HCT116 (cell line): ENCODE data around the gene CWC27. TPM values are rescaled to one million over a fixed set of nuclear protein-coding genes. Genes with fewer than 3 reads are reported as not detected.

Source experiments
- ATAC-seq: fragments of 200-7000 bp; cut with Tn5 transposase; 2 replicates; pipeline ENCODE4 v1.9.1; 2020; ENCODE audit warnings: mild to moderate bottlenecking, moderate library complexity
- BruUV-seq: library from RNA; stranded (reverse); fragments of 400-500 nt; replicated peaks from 2 replicates; lab custom pipeline; 2021; lab: Mats Ljungman, UMichigan
- CTCF ChIA-PET: fragments of 300-600 bp; sonication (Branson Sonifier 250); formaldehyde crosslinking; loops from one replicate; lab custom pipeline; 2021; ENCODE audit warnings: antibody characterized with exemption; lab: Charles Lee
- POLR2A ChIA-PET: fragments of 300-600, 350-600 bp; sonication (Branson Sonifier 250); formaldehyde crosslinking; loops from one replicate; lab custom pipeline; 2021; ENCODE audit warnings: antibody characterized with exemption; lab: Charles Lee
- RAD21 ChIA-PET, 2 experiments: fragments of 300-600 bp; sonication (Branson Sonifier 250); formaldehyde crosslinking; loops; one replicate each; lab custom pipeline; 2023; ENCODE audit warnings: low total read pairs in 2 of 2; ENCODE audit not compliant: uncharacterized antibody in 2 of 2, unreplicated experiment in 2 of 2, low non-redundant PET in 1 of 2; lab: Charles Lee
- DNase-seq: peaks from one replicate; pipeline ENCODE4 v3.0.0-alpha.2; 2010; ENCODE audit warnings: low read depth, low spot score
- H2AFZ ChIP-seq: fragments of 200-600 bp; shearing (Covaris generic), sonication (generic); 2 replicates; pipeline ENCODE4 v1.6.1; 2017; ENCODE audit warnings: low read depth, mixed run types, mixed read lengths, antibody characterized with exemption, low read length; ENCODE audit not compliant: poor library complexity, severe bottlenecking
- H3K27ac ChIP-seq: 2 replicates; pipeline ENCODE4 v1.5.1; 2012; ENCODE audit warnings: low read depth, low read length
- H3K27me3 ChIP-seq: fragments of 200-600 bp; sonication (generic); 2 replicates; pipeline ENCODE4 v1.6.1; 2016; ENCODE audit warnings: mixed run types, low read length, mixed read lengths; ENCODE audit not compliant: insufficient read depth
- H3K36me3 ChIP-seq, 2 experiments: fragments of 200-500 bp in 1 of 2; fragments of 200-600 bp in 1 of 2; sonication (Bioruptor generic) in 1 of 2; sonication (generic) in 1 of 2; 2 replicates each; pipeline versions ENCODE4 v1.5.1 to v1.6.1; 2014 to 2016; ENCODE audit warnings: low read length in 2 of 2, inconsistent platforms in 1 of 2, mixed read lengths in 1 of 2, mixed run types in 1 of 2; ENCODE audit not compliant: insufficient read depth in 2 of 2, control insufficient read depth in 1 of 2
- H3K4me1 ChIP-seq, 2 experiments: fragments of 200-600 bp in 1 of 2; sonication (generic) in 1 of 2; 2 replicates each; pipeline versions ENCODE4 v1.5.1 to v1.6.1; 2012 to 2017; ENCODE audit warnings: low read length in 2 of 2, inconsistent platforms in 1 of 2, mild to moderate bottlenecking in 1 of 2, mixed read lengths in 1 of 2, mixed run types in 1 of 2, moderate library complexity in 1 of 2; ENCODE audit not compliant: insufficient read depth in 2 of 2, control insufficient read depth in 1 of 2
- H3K4me2 ChIP-seq: fragments of 200-600 bp; sonication (generic); 2 replicates; pipeline ENCODE4 v1.6.1; 2017; ENCODE audit warnings: mixed run types, low read length, mixed read lengths
- H3K4me3 ChIP-seq, 2 experiments: fragments of 200-600 bp in 1 of 2; sonication (generic) in 1 of 2; replicated peaks in 1 of 2; 2 replicates each; pipeline ENCODE4 v1.5.1; 2011 to 2016; ENCODE audit warnings: low read length in 2 of 2, control low read depth in 1 of 2, low read depth in 1 of 2, mild to moderate bottlenecking in 1 of 2, mixed read lengths in 1 of 2, mixed run types in 1 of 2
- H3K79me2 ChIP-seq: fragments of 200-600 bp; sonication (generic); 2 replicates; pipeline ENCODE4 v1.6.1; 2017; ENCODE audit warnings: mild to moderate bottlenecking, mixed run types, low read length, moderate library complexity, mixed read lengths; ENCODE audit not compliant: insufficient read depth
- H3K9ac ChIP-seq: fragments of 200-600 bp; sonication (generic); 2 replicates; pipeline ENCODE4 v1.6.1; 2016; ENCODE audit warnings: low read length, mixed read lengths
- H3K9me2 ChIP-seq: fragments of 200-600 bp; sonication (generic), shearing (Covaris generic); 2 replicates; pipeline ENCODE4 v1.6.1; 2017; ENCODE audit warnings: mixed run types, mild to moderate bottlenecking, moderate library complexity; ENCODE audit not compliant: insufficient read depth
- H3K9me3 ChIP-seq, 2 experiments: fragments of 200-500 bp in 1 of 2; fragments of 200-600 bp in 1 of 2; sonication (Bioruptor generic) in 1 of 2; sonication (generic) in 1 of 2; 2 replicates each; pipeline ENCODE4 v1.6.1; 2014 to 2017; ENCODE audit warnings: low read length in 2 of 2, mixed read lengths in 2 of 2, inconsistent platforms in 1 of 2, low read depth in 1 of 2, mild to moderate bottlenecking in 1 of 2, mixed run types in 1 of 2, moderate library complexity in 1 of 2; ENCODE audit not compliant: control insufficient read depth in 1 of 2, insufficient read depth in 1 of 2
- H4K20me1 ChIP-seq: fragments of 200-600 bp; sonication (generic), shearing (Covaris generic); 2 replicates; pipeline ENCODE4 v1.6.1; 2017; ENCODE audit warnings: mixed run types, mild to moderate bottlenecking, moderate library complexity; ENCODE audit not compliant: insufficient read depth
- CEBPB ChIP-seq: IDR thresholded peaks from 2 replicates; pipeline ENCODE4 v1.6.1; 2012; ENCODE audit warnings: low read depth
- CTCF ChIP-seq, 3 experiments: fragments of 200-600 bp in 1 of 3; sonication (generic) in 1 of 3; IDR thresholded peaks in 2 of 3; conservative IDR thresholded peaks in 1 of 3; 2 replicates each; pipeline ENCODE4 v1.5.1; 2012 to 2017; ENCODE audit warnings: low read depth in 2 of 3, low read length in 2 of 3, antibody characterized with exemption in 1 of 3, borderline replicate concordance in 1 of 3, control low read depth in 1 of 3, mild to moderate bottlenecking in 1 of 3, mixed read lengths in 1 of 3, mixed run types in 1 of 3, moderate library complexity in 1 of 3; ENCODE audit not compliant: insufficient read depth in 1 of 3
- EGR1 ChIP-seq: IDR thresholded peaks from 2 replicates; pipeline ENCODE4 v1.6.1; 2012; ENCODE audit warnings: low read depth
- ELF1 ChIP-seq: IDR thresholded peaks from 2 replicates; pipeline ENCODE4 v1.6.1; 2012; ENCODE audit warnings: low read depth, borderline replicate concordance
- EZH2 ChIP-seq: fragments of 200-600 bp; sonication (generic); IDR thresholded peaks from 2 replicates; pipeline ENCODE4 v1.6.1; 2017; ENCODE audit warnings: antibody characterized with exemption, mixed run types
- EZH2phosphoT487 ChIP-seq: fragments of 200-600 bp; IDR thresholded peaks from 2 replicates; pipeline ENCODE4 v1.6.1; 2018; ENCODE audit warnings: antibody characterized with exemption, borderline replicate concordance
- JUND ChIP-seq: IDR thresholded peaks from 2 replicates; pipeline ENCODE4 v1.6.1; 2012
- MAX ChIP-seq: IDR thresholded peaks from 2 replicates; pipeline ENCODE4 v1.6.1; 2012
- POLR2A ChIP-seq: IDR thresholded peaks from 2 replicates; pipeline ENCODE4 v1.7.0; 2011; ENCODE audit warnings: borderline replicate concordance; ENCODE audit not compliant: insufficient read depth, insufficient read length; ENCODE audit errors: extremely low read depth
- POLR2AphosphoS5 ChIP-seq: IDR thresholded peaks from 2 replicates; pipeline ENCODE4 v1.6.1; 2011; ENCODE audit warnings: mild to moderate bottlenecking, low read depth, low read length, moderate library complexity
- RAD21 ChIP-seq: IDR thresholded peaks from 2 replicates; pipeline ENCODE4 v1.6.1; 2012; ENCODE audit warnings: low read depth, mild to moderate bottlenecking
- SP1 ChIP-seq: IDR thresholded peaks from 2 replicates; pipeline ENCODE4 v1.6.1; 2012; ENCODE audit warnings: low read depth
- SRF ChIP-seq: IDR thresholded peaks from 2 replicates; pipeline ENCODE4 v1.6.1; 2012; ENCODE audit warnings: low read depth
- TCF7L2 ChIP-seq: IDR thresholded peaks from 2 replicates; pipeline ENCODE4 v1.7.0; 2011; ENCODE audit warnings: borderline replicate concordance, inconsistent platforms; ENCODE audit not compliant: insufficient read depth, insufficient read length; ENCODE audit errors: extremely low read depth
- ZFX ChIP-seq: fragments of 450-650 bp; IDR thresholded peaks from 2 replicates; pipeline ENCODE4 v1.6.1; 2017
- ZNF274 ChIP-seq: fragments of 200-500 bp; sonication (Bioruptor generic); IDR thresholded peaks from 2 replicates; pipeline ENCODE4 v1.6.1; 2014; ENCODE audit warnings: mild to moderate bottlenecking, low read depth, low read length, inconsistent platforms
- intact Hi-C: fragments of 100-400 bp; cut with micrococcal nuclease; formaldehyde crosslinking; loops from 2 replicates; pipeline ENCODE4 v1.10.0; 2022
- total RNA-seq: library from RNA; stranded (reverse); gene quantifications from one replicate; pipeline ENCODE4 v1.2.1, GENCODE V29; 2021; ENCODE audit not compliant: unreplicated experiment
- TF ChIP-seq, protein P1 (sequence below): IDR thresholded peaks from 2 replicates; pipeline ENCODE4 v1.6.1; 2012

The CWC27 gene
- total RNA-seq, 1 experiment from 2014 or later: 29.1 TPM

DNA sequence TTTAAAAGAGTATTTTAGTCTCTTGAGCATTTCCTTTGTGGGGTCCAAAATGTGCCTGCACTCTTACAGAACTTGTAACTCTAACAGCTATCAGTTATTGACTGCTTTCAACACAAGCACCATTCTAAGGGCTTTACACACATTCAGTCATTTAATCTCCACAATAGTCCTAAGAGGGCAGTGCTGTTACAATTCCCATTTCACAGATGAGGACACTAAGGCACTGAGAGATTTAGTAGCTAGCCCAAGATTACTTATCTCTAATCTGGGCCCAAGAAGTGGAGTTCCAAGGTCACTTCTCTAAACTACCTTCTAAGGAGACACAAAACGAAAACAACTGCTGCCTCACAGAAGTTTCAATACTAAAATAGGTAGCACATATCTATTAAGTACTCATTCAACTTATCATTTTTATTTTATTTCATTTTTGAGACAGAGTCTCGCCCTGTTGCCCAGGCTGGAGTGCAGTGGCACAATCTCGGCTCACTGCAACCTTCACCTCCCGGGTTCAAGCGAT lies 275.2 kb downstream of the CWC27 start:
- Histone ChIP-seq H3K27me3 (no peaks in the 10 kb centered on the region), H3K4me1 (no peaks in the 10 kb centered on the region), H3K9me3 (no peaks in the 10 kb centered on the region), H3K36me3 (no peaks in the 10 kb centered on the region), H4K20me1 (no peaks in the 10 kb centered on the region), H3K79me2 (no peaks in the 10 kb centered on the region), H3K27ac (no peak overlapping the region), H3K4me3 (no peak overlapping the region), H2AFZ (no peak overlapping the region), H3K9me2 (no peaks in the 10 kb centered on the region), H3K9ac (no peak overlapping the region), H3K4me2 (no peak overlapping the region)
- ChIA-PET CTCF (no interaction called here), POLR2A (no interaction called here), RAD21 (no interaction called here)
- ATAC-seq (no peak), DNase-seq (no peak)
- intact Hi-C loops: no loop called here
- no TSS peak for BruUV-seq
- TF ChIP-seq POLR2A: no peak
- no peak for TF ChIP-seq RAD21
- no peak for TF ChIP-seq ELF1
- TF ChIP-seq ZFX: no peak
- TF ChIP-seq ZNF274: no peak
- no peak for TF ChIP-seq EZH2phosphoT487
- no peak for TF ChIP-seq CEBPB
- TF ChIP-seq EZH2: no peak
- TF ChIP-seq, protein P1, sequence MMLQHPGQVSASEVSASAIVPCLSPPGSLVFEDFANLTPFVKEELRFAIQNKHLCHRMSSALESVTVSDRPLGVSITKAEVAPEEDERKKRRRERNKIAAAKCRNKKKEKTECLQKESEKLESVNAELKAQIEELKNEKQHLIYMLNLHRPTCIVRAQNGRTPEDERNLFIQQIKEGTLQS: no peak

DNA sequence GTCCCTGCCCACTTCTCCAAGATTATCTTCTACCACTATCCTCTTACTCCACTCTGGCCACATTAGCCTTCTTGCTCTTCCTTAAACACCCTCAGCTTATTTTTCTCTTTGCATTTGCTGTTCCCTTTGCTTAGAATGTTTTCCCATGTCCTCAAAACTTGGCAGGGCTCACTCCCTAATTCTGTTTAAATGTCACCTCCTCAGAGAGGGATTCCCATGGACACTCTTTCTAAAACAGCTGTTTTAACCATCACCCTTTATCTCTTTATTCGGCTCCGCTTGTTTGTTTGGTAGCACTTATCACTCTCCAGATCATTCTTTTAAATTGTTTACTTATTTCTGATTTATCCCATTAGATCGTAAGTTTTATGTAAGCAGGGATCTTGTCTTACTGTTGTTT lies 278.5 kb downstream of the CWC27 start:
- no peaks in the 10 kb centered on the region for H3K9me2 ChIP-seq
- H3K36me3 ChIP-seq: no peaks in the 10 kb centered on the region
- DNase-seq (no peak), ATAC-seq (no peak)
- POLR2A ChIA-PET: no interaction called here
- no peak overlapping the region for H2AFZ ChIP-seq
- CTCF ChIA-PET: interaction anchor here (2.4 kb wide), 1 partner anchor 9 kb away, joined by 9 read pairs; no protein-coding TSS in a partner anchor
- no TSS peak for BruUV-seq
- TF ChIP-seq RAD21 (no peak), TCF7L2 (no peak), EGR1 (no peak), POLR2AphosphoS5 (no peak), MAX (no peak), SRF (no peak), CTCF (IDR thresholded peaks at IDR 0.05 in 2 of 3, conservative IDR thresholded peaks at IDR 0.05 in 1 of 3; ENCODE audit: borderline replicate concordance in 1 of 3, insufficient read depth in 1 of 3, low read depth in 2 of 3, low read length in 2 of 3) (no peak), JUND (no peak), SP1 (no peak), CEBPB (no peak), EZH2phosphoT487 (no peak), ZNF274 (no peak)
- H3K27ac ChIP-seq: no peak overlapping the region
- no peak overlapping the region for H3K4me2 ChIP-seq
- H3K9me3 ChIP-seq: no peaks in the 10 kb centered on the region
- RAD21 ChIA-PET: no interaction called here
- H4K20me1 ChIP-seq: no peaks in the 10 kb centered on the region
- H3K4me3 ChIP-seq: no peak overlapping the region
- intact Hi-C loops: no loop called here
- H3K27me3 ChIP-seq: no peaks in the 10 kb centered on the region
- no peaks in the 10 kb centered on the region for H3K4me1 ChIP-seq
- no peaks in the 10 kb centered on the region for H3K79me2 ChIP-seq
- no peak overlapping the region for H3K9ac ChIP-seq
